NCI-H128 (cell line): ENCODE results near the gene HTT.

ENCODE experiments used
- DNase-seq: peaks from one replicate; lab custom pipeline; 2025; ENCODE audit not compliant: unreplicated experiment; lab: John Stamatoyannopoulos, UW

HTT gene

DNA sequence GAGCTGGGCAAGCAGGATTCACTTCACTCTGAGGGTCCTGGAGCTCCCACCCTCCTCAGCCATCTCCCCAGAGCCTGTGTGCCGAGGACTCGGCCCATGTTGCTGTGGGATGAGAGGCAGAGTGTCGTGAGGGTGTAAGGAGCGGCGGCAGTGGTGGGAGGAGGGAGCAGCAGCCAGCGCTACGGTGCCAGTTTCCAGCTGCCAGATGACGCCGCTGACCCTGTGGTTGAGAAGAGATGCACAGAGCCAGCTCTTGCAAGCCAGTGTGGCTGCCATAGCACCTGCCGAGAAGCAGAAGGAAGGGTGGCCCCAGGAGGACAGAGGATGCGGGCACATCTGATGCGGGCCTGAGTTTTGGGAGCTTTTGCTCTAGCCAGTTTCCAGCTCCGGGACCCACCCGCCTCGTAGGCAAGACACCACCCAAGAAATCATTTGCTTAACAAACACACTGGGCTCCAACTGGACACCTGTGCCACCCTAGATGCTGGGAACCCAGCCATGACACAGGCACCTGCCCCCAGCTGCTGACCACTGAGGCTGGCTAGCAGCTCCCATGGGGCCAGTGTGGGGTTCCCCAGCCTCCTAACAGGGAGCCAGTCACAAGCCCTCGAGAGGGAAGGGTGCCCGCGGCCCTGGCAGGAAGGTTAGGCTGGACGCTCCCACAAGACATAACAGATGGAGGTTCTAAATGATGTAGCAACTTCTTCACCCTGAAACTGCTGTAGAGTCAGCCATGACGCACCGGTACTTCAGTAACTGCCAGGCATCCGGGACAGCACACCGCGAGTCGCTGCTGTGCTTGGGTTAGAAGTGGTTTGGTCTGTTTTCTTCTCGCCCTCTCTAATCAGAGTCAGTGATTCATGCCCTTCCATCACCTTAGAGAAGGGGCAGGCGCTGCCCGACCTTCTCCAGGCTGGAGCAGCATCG lies 183.3 kb downstream of the HTT start:
- DNase-seq: no peak

DNA sequence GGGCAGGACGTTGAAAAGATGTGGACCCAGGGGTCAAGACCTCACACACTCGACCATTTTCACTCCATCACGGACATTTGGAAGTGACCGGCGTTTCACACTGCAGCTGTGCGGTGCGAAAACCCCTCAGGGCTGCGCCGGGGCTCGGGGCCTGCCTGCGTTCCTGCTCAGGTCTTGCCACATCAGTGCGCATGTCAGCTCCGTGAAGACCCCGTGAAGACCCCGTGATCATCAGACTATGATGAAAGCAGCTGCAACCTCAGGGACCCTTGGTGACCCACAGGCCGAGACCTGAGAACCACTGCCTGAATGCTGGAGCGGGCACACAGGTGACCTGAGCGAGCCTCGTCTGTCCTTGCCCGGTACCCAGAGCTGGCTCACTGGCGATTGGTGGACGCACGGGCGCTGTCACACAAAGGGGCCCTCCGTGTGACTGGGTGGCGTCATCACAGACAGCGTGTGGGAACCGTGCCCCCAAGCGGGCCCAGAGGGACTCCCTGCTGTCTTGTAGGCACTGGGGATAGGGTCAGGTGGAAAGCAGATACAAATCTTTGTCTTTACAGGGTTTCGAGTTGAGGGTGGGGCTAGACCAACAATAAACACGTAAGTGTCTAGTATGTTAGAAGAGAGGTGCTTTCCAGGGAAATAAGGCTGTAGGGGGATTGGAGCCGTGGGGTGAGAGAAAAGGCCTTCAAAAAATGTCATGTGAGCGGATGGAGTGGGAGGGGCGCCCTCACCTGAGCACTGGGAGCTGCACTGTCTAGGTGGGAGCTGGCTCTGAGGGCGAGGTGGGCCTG lies 187.1 kb downstream of the HTT start:
- no peak for DNase-seq

DNA sequence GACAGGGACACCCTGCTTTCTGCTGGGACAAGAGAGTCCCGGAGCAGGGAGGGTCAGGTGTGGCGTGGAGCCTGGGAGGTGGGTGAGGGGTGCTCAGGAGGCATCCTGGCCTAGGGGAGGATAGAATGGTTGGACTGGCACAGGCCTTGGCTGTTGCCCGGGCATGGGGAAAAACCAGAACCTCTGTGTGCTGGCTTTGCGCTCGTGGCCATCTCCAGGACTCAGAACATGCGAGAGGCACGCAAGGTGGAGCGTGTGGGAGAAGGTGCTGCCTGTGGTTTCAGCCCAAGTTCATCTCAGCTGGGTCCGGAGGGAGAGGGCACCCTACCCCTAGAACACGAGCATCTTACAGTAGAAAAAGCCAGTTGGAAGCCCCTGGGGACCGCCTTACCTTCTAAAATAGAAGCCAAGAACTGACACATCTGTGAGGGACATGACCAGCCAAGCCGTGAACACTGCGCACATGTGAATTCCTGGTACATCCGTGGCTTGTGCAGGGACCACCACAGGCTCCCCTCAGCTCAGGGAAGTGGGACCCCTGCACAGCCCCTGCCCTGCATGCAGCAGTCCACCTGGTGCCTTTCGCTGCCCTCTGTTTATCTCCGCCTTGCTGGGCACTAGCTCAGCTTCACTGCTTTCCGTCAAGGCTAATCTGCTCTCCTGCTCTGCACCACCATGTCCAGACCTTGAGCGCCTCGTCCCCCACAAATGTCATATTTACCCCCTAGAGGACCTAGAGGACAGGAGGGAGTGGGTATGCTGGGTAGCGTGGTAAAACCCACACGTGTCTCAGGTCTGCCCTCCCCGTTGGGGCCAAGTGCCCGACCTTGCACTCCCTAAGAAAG lies 187.9 kb downstream of the HTT start:
- DNase-seq: no peak

DNA sequence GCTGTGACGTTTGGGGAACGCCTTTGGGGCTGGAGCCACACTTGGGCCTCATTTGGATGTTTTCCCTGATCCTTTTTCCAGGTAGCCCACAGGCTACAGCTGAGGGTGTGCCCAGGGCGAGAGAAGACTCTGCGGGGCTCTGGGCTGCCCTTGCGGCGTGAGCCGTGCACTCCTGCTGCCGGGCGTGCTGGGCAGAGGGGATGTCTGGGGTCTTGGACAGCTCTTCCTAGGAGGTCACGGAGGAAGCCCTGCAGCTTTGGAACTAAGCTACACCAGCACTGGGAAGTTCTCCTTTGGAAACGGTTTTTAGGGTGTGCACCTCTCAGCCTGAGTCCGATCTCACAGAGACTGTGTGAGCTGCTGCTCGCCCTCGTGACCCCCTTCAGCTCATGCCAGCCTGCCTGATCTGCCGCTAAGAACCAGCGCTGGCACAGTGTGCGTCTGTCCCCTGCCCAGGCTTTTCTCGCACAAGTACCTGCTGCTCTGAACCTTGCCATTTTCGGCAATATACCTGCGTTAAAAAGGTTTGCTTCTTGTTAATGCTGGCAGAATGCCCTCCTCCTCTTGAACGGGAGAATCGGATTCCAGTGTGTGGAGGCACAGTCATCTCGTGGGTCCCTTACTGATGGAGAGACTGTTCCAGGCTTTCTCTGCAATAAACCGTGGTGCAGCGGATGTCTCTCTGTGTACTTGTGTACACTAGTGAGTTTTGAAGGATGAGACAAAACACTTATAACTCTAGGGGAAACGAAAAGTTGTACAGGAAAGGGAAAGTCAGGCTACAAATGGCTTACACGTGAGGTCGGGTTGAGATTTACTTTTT lies 188.8 kb downstream of the HTT start:
- no peak for DNase-seq

DNA sequence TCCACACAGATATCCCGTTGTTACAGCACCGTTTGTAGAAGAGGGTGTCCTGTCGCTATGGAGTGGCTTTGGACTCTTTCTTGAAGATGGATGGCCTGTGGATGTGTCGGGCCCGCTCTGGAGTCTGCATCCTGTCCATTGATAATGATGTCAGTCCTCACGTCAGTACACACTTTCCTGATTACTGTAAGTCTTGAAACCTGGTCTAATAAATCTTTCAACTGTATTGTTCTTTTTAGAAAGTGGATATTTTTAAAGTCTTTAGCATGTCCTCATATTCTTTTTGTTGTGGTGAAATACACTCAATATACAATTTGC lies 189.4 kb downstream of the HTT start:
- no peak for DNase-seq

DNA sequence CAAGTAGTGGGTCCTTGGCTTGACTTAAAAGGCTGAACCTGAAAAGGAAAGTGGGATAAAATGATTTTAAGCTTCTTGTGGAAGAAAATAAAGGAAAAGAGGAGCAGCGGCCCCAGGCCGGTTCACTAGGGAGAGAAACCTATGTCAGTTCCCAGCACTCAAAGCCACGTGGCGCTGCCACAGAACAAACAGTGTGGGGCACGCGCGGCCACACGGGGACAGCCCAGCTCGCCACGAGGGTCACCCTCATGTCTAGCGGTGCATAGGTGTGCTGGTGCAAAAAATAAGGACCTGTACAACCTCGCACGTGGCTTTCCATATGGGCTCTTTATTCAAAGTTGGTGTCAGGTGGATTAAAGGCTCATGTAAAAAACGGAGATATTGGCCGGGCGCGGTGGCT lies 191.6 kb downstream of the HTT start:
- no peak for DNase-seq

DNA sequence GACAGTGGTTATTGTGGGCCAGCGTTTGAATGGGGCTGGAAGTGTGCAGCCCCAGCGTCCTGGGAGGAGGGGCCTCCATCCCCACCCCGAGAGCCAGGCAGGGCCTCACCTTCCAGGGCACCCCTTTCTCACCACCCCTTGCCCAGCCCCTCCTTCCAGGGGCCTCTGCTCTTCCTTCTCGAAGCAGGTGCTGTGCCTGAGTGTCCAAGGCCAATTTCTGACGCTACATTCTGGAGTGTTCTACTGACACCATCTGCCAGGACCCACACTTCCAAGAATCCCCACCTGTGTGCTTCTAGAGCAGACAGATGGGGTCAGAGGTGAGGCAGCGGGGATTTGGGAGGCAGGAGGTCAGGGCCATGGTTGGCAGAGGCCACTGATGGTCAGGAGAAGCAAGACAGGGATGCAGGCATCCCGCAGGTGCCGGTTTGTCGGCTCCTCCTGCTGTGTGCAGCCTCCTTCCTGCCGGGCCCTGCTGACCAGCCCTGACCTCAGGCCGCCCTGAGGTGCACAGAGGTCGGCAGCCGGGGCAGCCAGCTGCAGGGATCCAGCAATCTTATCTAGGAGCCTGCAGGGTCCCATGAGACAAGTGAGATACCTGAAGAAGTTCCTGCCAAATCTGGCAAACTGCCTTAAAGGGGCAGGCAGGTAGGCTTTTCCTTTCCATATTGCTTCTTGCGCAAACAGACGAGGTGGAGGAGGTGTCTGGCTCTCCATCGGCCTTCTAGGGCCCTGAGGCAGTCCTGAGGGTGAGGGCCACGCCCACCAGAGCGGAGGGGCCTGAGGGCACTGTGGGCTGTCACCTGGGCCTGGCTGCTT lies 193.3 kb downstream of the HTT start:
- DNase-seq: no peak

DNA sequence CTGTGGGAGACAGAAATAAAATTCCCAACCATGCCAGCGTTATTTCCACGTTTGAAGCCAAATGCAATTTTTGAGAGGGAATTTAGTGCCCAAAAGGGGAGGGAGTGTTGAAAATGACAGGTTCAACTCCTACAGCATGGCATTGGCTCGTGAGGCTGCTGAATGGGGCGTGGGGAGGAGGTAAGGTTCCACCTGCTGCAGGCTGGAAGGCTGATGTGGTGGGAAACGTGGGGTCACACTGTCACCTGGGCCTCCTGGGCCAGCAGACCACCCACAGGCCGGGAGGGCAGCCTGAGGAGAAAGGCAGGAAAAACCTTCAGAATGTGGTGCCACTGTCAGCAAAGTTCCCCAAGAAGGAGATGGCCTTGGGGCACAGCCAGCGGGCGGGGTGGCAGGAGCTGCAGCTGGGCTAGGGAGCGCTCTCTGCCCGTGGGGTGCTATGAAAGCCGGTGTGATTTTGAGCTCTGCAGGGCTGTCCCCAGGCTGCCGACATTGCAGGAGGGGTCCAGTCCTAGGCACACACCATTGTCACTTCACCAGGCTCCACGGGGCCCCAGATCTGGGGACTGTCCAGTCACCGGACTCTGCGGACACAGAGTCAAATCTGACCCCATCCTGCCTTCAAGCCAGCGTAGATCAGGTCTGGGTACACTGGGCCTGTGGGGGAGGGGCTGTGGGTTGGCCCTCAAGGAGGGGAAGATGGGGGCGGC lies 194.1 kb downstream of the HTT start:
- no peak for DNase-seq

DNA sequence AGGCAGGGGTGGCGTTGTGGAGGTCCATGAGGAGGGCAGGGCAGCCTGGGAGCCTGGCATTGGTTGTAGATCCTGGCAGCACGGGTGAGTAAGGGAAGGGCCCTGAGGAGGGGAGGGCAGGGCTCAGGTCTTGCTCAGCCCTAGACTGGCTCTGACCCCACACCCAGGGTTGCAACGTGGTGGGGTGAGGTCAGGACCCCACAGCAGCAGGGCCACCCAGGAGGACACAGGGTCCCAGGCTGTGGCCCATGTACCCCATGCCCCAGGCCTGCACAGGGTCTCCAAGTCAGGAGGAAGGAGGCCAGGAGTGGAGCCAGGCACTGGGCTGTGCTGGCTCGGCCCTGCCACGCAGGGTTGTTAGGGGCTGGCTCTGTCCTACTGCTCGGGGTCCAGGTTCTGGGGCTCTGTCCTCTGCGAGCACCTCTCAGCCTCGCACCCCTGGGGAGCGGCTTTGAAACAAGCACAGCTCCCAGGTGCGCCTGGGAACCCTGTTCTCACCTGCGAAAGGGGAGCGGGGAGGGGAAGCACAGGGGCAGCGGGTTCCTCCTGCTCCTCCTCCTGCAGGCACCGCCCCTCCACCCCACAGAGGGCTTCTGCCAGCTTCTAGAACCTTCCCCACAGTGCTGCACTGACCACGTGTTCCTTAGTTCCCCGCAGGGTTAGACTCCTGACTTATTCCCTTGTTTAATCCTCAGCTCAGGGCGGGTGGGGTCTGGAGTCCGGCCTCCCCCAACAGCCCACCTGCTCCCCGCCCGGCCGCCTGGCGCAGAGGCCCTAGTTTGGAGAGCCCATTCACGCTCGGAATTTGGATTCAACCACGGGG lies 194.8 kb downstream of the HTT start:
- no peak for DNase-seq

DNA sequence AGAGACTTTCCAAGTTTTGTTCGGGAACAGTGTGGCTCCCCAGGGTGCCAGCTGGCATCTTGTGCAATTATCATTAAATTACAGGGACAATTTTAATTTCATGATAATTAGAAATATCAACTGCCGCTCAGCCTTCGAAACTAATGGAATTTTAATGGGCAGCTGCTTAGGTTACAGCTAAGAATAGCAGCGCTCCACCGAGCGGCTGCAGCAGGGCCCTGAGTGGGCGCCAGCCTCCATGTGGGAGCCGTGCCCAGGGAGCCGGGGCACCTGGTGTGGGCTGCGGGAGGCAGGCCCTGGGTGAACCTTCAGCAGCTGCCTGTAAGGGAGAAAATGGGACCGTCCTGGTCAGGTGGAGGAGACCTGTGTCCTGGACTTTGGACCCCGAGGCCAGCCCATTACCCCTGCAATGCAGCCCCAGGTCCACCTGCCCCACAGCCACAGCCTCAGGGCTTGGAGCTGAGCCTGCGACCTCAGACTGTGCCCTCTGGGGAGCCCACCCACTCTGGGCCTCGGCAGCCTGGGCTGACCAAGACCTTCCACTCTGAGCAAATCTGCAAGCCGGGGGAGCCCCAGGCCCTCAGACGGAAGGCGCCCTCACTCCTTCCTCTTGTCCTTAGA lies 195.6 kb downstream of the HTT start:
- DNase-seq: no peak

DNA sequence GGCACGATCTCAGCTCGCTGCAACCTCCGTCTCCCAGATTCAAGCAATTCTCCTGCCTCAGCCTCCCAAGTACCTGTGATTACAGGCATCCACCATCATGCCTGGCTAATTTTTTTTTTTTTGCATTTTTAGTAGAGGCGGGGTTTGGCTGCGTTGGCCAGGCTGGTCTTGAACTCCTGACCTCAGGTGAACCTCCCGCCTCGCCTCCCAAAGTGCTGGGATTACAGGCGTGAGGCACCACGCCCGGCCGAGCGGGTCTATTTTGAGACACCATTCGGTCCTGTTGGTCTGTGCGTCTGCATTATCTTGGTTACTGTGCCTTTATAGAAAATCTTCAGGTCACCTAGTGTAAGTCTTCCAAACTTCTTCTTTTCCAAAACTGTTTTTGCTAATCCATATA lies 196.7 kb downstream of the HTT start:
- no peak for DNase-seq

DNA sequence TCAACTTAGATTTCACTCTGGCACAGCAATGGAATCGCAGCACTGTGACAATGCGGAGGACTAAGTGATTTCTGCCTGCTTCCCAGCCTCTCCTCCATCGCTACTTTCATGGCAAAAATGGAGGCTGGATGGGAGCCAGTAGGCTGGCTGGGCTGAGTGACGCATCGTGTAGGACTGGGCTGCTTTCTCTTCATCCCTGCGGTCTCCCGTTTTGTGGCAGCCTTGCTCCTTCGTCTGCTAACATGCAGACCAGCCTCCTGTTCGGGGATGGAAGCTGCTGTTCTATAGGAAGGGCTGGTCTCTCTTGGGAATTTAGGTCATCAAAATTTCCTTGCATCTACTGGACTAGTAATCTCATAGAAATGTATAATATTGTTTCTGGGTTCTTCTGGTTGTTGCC lies 202.5 kb downstream of the HTT start:
- no peak for DNase-seq

DNA sequence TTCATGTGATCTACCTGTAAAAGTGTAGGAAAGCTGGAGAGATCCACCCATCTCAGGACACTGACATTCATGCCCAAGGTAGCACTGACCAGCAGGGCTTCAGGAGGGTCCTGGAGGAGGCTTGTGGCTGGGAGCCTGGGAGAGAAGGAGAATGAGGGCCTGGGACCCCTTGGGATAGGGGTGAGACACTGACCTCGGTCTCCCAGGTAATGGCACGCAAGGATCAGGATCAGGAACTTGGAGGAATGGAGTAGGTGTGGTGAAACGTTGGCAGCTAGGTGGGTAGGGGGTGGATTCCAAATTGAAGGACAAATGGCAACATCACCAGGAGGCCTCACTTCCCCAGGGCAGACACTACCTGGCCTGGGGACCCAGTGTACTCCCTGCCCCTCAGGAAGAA lies 206.0 kb downstream of the HTT start:
- no peak for DNase-seq

DNA sequence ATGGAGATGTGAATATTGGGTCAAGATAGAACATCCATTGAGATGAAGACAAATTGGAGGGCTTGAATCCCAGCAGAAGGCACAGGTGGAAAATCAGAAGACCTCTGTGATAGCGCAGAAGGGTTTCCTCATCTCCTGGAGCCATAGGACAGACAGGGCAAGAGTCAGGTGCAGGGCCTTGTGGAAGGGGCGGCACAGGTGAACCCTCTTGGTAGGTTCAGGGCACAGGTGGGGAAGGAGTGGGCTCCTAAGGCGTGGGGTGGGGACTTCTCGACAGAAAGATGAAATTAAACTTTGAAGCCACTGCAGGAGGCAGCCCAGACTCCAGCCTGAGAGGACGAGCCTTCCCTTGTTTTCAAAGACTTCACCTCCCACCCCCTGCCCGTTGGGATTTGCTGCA lies 209.0 kb downstream of the HTT start:
- DNase-seq: no peak

DNA sequence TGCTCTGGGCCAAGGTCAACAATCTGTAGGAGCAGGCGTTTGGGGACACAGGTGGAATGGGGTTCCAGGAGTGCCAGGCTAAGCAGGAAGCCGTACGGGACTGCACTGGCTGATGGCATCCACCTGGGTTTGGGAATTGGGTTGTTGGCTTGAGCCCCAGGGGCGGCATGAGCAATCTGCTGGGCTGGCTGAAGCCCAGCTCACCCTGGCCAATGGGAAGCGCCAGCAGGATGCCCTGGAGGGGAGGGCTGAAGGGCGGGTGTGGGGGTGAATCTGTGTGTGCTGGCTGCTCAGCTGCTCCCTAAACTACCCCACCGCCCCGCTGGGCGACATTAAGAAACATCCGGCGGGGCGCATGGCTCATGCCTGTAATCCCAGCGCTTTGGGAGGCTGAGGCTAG lies 209.4 kb downstream of the HTT start:
- DNase-seq: no peak

DNA sequence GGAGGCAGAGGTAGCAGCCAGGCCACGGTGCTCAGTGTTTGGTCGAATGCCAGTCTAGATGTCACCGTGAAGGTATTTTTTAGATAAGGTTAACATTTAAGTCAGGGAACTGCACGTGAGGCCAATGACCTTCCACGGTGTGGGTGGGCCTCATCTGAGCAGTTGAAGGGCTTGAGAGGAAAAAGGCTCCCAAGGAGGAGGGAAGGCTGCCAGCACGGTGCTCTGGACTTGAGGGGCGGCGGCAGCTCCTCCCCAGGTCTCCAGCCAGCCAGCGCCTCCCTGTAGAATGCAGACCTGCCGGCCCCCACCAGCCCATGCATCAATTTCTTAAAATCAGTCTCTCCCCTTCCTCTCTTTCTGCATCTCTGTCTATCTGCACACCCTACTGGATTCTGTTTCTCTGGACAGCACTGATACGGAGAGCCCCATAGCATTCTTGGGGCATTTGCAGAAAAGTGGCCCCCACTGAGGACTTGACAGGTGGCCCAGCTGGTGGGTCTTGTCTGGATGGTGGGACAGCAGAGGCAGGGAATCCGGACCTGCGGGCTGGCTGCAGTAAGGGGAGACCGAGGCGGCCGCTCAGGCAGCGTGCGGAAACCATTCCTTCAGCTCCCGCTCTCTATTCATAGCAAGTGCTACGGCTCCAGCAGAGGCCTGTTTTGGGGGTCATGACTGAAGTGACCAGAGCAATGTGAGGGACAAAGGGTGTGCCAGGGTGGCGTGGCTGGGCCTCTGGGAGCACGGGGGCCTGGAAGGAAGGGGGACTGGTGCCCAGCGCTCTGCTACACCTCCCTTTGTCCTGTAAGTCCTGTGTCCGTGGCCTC lies 210.5 kb downstream of the HTT start:
- DNase-seq: no peak
